Measurements from ENCODE around the gene TBXA2R.
A peak's percentile ranks its signal among the peaks of the same experiment; 100 is the strongest.

Gene TBXA2R

DNA sequence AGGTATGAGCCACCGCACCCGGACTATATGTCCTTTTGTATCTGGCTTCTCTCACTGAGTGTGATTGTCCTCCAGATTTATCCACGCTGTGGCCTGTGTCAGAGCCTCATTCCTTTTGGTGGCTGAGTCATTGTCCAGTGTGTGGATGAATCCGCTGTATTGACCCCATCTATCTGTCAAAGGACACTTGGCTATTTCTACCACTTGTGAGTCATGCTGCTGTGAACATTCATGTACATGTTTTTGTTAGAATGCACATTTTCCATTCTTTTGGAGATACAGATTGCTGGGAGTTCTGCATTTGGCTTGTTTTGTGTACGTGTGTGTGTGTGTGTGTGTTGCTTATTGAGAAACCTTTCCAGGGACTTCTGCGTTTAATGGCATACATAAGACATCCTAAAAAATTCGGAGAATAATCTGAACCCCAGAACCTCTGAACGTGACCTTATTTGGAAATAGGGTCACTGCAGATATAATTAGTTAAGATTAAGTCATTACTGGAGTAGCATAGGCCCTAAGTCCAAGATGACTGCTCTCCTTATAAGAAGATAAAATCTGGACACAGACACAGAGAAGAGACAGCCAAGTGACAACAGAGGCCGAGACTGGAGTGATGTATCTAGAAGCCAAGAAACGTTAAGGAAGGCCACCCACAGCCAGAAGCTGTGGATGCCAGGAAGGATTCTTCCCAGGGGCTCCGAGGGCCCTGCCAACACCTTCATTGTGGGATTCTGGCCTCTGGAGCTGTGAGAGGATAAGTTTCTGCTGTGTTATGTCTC lies 26.3 kb downstream of the TBXA2R start:
- Histone ChIP-seq H3K27ac (ENCODE audit: low read depth, low read length) (no peak overlapping the region), H3K4me1 (ENCODE audit: insufficient read depth, low read length) (peaks cover 12% of the 10 kb centered on the region), H3K9ac (ENCODE audit: low read length) (no peak overlapping the region)

DNA sequence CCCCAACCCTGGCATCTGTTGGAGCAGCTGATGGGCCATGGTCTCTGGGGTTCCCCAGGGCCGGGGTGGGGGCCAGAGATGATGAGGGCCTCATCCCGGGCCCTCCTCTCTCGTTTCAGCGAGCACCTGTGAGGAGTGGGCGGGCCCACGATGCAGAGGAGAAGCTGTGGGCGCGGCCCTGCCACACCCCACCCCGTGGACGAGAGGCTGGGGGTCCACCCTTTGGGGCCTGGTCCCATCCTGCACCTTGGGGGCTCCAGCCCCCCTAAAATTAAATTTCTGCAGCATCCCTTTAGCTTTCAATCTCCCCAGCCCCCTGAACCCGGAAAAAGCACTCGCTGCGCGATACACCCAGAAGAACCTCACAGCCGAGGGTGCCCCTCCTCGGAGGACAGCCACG lies 28.3 kb downstream of the TBXA2R start:
- no peak overlapping the region for H3K27ac ChIP-seq (ENCODE audit: low read depth, low read length)
- H3K4me3 ChIP-seq (ENCODE audit: low read depth in 1 of 2, low read length in 2 of 2): no peak overlapping the region
- no peak overlapping the region for H3K9ac ChIP-seq (ENCODE audit: low read length)
- H3K9me3 ChIP-seq (ENCODE audit: low read length): no peaks in the 10 kb centered on the region
- H3K27me3 ChIP-seq (ENCODE audit: control insufficient read depth in 1 of 2, insufficient read depth in 2 of 2, low read length in 2 of 2): no peaks in the 10 kb centered on the region
- no peaks in the 10 kb centered on the region for H3K36me3 ChIP-seq (ENCODE audit: insufficient read depth, low read length)
- peaks cover 18% of the 10 kb centered on the region for H3K4me1 ChIP-seq (ENCODE audit: insufficient read depth, low read length)

More for the DNA sequence above, 26.3 kb downstream of the TBXA2R start:
- no peak overlapping the region for H3K4me3 ChIP-seq (ENCODE audit: low read depth in 1 of 2, low read length in 2 of 2)
- H3K27me3 ChIP-seq (ENCODE audit: control insufficient read depth in 1 of 2, insufficient read depth in 2 of 2, low read length in 2 of 2): peaks cover 0 to 4% of the 10 kb centered on the region in 2 donors
- H3K9me3 ChIP-seq (ENCODE audit: low read length): no peaks in the 10 kb centered on the region
- H3K36me3 ChIP-seq (ENCODE audit: insufficient read depth, low read length): no peaks in the 10 kb centered on the region

DNA sequence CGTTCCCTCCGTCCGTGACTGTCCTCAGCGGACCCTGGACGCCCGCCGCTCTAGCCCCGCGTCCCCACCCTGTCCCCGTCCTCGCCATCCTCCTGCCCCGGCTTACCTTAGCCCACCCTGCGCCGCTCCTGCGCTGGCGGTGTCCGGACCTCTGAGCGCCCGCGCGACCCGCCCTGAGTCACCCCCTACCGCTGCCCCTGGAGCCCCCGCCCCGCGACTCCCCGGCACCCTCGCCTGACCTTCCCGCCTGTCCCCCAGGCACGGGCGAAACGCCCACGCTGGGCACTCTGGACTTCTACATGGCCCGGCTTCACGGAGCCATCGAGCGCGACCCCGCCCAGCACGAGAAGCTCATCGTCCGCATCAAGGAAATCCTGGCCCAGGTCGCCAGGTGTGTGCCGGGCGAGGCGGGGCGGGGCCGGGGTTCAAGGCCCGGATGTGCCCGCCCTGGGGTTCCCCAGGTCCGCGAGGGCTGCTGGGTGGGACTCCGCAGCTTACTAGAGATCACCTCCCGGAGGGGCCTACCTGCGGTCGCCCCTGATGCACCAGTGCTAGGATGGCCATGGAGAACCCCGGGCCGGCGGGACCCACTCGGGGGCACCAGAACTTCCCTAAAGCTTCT lies 28.8 kb downstream of the TBXA2R start:
- peaks cover 19% of the 10 kb centered on the region for H3K4me1 ChIP-seq (ENCODE audit: insufficient read depth, low read length)
- H3K27ac ChIP-seq (ENCODE audit: low read depth, low read length): no peak overlapping the region
- H3K4me3 ChIP-seq (ENCODE audit: low read depth in 1 of 2, low read length in 2 of 2): no peak overlapping the region
- H3K9me3 ChIP-seq (ENCODE audit: low read length): no peaks in the 10 kb centered on the region
- H3K36me3 ChIP-seq (ENCODE audit: insufficient read depth, low read length): no peaks in the 10 kb centered on the region
- no peaks in the 10 kb centered on the region for H3K27me3 ChIP-seq (ENCODE audit: control insufficient read depth in 1 of 2, insufficient read depth in 2 of 2, low read length in 2 of 2)
- no peak overlapping the region for H3K9ac ChIP-seq (ENCODE audit: low read length)

DNA sequence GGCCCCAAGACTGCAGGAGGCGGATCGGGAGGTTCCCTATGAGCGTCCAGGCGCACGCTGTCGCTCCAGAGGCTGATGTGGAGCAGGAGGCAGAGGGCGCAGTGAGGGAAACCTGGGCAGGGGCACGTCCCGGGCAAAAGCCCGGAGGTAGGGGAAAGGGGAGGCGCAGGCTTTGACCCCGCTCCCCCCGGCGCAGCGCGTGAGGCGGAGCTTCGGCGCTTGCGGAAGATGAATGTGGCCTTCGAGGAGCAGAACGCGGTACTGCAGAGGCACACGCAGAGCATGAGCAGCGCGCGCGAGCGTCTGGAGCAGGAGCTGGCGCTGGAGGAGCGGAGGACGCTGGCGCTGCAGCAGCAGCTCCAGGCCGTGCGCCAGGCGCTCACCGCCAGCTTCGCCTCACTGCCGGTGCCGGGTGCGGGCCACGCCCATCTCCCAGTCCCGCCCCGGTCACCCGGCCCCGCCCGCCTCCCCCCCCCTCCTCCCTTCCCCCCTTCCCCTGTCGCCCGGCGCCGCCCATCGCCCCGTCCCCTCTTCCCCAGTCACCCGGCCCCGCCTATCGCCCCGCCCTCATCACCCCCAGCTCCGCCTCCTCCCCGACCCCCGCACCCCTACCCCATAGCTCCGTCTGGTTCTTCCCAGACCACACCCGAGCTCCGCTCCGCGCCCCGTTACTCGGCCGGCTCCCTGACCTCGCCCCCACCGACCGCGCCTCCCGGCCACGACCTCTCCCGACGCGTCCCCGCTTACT lies 29.8 kb downstream of the TBXA2R start:
- H3K36me3 ChIP-seq (ENCODE audit: insufficient read depth, low read length): no peaks in the 10 kb centered on the region
- peaks cover 25% of the 10 kb centered on the region for H3K4me1 ChIP-seq (ENCODE audit: insufficient read depth, low read length)
- peak overlapping the region; percentile 44 for H3K9ac ChIP-seq (ENCODE audit: low read length)
- no peaks in the 10 kb centered on the region for H3K9me3 ChIP-seq (ENCODE audit: low read length)
- peak overlapping the region; percentile 73 for H3K27ac ChIP-seq (ENCODE audit: low read depth, low read length)
- H3K27me3 ChIP-seq (ENCODE audit: control insufficient read depth in 1 of 2, insufficient read depth in 2 of 2, low read length in 2 of 2): no peaks in the 10 kb centered on the region
- H3K4me3 ChIP-seq (ENCODE audit: low read depth in 1 of 2, low read length in 2 of 2): peak overlapping the region; percentile 14 to 74

DNA sequence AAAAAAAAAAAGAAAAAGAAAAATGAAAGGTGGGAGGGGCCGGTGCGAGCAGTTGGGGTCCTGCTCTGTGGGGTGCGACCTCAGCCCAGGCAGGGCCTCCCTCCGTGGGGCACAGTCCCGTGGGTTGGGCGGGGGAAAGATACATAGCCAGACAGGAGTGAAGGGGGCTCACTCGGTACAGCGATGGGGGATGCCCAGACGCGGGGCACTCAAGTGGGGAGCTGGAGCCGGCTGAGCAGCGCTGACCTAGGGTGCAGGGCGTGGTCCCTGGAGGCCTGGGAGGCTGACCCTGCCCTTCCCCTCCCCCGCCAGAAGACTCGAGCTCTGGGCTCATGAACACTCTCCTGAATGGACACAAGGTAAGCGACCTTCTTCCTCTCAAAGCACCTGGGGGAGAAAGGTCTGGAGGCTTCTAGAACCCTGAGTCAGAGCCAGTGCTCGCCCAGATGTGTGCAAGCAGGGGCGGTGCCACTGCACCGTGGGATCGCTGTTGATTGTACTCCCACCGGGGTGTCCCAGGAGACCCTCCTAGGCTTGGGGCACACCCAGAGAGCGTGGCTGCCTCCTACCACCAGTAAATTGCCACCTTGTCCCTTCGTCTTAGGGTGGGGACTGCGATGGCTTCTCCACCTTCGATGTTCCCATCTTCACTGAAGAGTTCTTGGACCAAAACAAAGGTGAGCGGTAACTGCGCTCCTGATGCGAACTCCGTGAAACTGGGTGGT lies 30.6 kb downstream of the TBXA2R start:
- H3K27me3 ChIP-seq (ENCODE audit: control insufficient read depth in 1 of 2, insufficient read depth in 2 of 2, low read length in 2 of 2): no peaks in the 10 kb centered on the region
- H3K9ac ChIP-seq (ENCODE audit: low read length): peak overlapping the region; percentile 44
- H3K27ac ChIP-seq (ENCODE audit: low read depth, low read length): peak overlapping the region; percentile 73
- no peaks in the 10 kb centered on the region for H3K36me3 ChIP-seq (ENCODE audit: insufficient read depth, low read length)
- peak overlapping the region; percentile 14 to 74 for H3K4me3 ChIP-seq (ENCODE audit: low read depth in 1 of 2, low read length in 2 of 2)
- H3K4me1 ChIP-seq (ENCODE audit: insufficient read depth, low read length): peaks cover 27% of the 10 kb centered on the region
- no peaks in the 10 kb centered on the region for H3K9me3 ChIP-seq (ENCODE audit: low read length)

DNA sequence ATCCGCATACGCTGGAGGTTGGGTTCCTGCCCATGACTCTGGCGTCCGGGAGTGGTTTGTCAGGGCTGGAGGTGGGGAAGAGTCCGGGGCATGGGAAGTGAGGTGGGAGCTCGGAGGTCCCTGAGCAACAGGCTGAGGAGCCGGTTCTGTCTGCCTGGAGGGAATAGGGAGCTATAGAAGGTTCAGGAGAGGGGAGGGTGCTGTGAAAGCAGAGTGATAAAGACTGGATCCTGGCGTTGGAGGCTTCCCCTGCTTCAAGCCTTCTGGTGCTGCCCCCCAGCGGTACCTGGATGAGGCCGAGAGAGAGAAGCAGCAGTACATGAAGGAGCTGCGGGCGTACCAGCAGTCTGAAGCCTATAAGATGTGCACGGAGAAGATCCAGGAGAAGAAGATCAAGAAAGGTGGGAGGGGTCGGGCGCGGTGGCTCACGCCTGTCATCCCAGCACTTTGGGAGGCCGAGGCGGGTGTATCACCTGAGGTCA lies 31.4 kb downstream of the TBXA2R start:
- Histone ChIP-seq H3K9me3 (ENCODE audit: low read length) (no peaks in the 10 kb centered on the region), H3K9ac (ENCODE audit: low read length) (no peak overlapping the region), H3K27ac (ENCODE audit: low read depth, low read length) (no peak overlapping the region), H3K36me3 (ENCODE audit: insufficient read depth, low read length) (no peaks in the 10 kb centered on the region), H3K4me1 (ENCODE audit: insufficient read depth, low read length) (peaks cover 27% of the 10 kb centered on the region), H3K4me3 (ENCODE audit: low read depth in 1 of 2, low read length in 2 of 2) (no peak overlapping the region), H3K27me3 (ENCODE audit: control insufficient read depth in 1 of 2, insufficient read depth in 2 of 2, low read length in 2 of 2) (no peaks in the 10 kb centered on the region)

DNA sequence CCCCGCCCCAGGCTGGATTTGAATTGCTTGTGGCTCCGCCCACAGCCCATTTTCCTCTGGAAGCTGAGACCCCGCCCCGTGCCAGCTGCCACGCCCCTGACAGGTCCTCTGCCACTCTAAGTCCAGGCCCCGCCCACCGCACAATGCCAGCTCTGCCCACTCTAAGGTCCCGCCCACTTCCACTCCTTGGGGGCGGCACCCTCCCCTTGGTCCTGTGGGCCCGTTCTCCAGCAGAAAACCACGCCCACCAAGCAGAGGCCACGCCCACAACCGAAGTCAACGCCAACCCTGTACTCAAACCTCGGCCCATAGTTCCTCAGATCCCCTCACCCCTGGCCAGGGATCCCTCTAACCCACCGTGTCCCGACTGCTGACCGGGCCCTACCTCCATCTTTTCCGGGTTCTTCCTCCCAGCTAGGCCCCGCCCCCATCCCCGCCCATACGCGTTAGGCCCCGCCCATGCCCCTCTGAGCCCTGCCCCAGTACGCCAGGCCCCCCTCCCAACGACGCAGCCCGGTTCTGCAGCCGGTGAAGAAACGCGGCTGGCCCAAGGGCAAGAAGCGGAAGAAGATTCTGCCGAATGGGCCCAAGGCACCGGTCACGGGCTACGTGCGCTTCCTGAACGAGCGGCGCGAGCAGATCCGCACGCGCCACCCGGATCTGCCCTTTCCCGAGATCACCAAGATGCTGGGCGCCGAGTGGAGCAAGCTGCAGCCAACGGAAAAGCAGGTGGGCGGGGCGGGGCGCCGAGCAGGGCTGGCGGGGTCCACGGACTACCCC lies 32.6 kb downstream of the TBXA2R start:
- no peaks in the 10 kb centered on the region for H3K27me3 ChIP-seq (ENCODE audit: control insufficient read depth in 1 of 2, insufficient read depth in 2 of 2, low read length in 2 of 2)
- H3K36me3 ChIP-seq (ENCODE audit: insufficient read depth, low read length): no peaks in the 10 kb centered on the region
- peak overlapping the region; percentile 70 to 83 for H3K4me3 ChIP-seq (ENCODE audit: low read depth in 1 of 2, low read length in 2 of 2)
- H3K9ac ChIP-seq (ENCODE audit: low read length): no peak overlapping the region
- H3K9me3 ChIP-seq (ENCODE audit: low read length): no peaks in the 10 kb centered on the region
- no peak overlapping the region for H3K27ac ChIP-seq (ENCODE audit: low read depth, low read length)
- H3K4me1 ChIP-seq (ENCODE audit: insufficient read depth, low read length): peaks cover 27% of the 10 kb centered on the region

DNA sequence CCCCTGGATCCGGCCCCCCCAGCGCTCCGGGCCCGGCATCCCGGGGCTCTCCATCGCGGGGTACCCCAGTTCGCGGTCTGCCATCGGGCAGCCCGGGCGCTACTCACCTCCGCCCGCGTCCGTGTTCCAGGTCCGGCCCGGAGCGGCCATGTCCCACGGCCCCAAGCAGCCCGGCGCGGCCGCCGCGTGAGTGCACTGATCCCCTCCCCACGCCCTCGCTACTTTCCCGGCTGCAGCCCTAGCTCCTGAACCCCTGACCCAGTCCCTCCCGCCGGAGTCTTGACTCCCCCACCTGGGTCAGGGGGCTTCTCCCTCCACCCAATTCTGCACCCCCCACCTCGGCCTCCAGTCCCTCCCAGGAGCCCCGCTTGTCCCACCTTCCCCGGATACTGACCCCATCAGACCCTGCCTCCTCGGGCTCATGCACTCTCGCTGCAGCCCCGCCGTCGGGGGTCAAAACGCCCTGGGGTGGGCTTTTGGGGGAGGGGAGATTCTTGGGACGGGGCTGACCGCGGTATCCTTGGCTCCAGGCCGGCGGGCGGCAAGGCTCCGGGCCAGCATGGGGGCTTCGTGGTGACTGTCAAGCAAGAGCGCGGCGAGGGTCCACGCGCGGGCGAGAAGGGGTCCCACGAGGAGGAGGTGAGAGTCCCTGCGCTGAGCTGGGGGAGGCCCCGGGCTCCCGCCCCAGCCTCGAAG lies 33.4 kb downstream of the TBXA2R start:
- Histone ChIP-seq H3K4me1 (ENCODE audit: insufficient read depth, low read length) (peaks cover 27% of the 10 kb centered on the region), H3K27ac (ENCODE audit: low read depth, low read length) (peak overlapping the region; percentile 93), H3K9ac (ENCODE audit: low read length) (peak overlapping the region; percentile 21), H3K4me3 (ENCODE audit: low read depth in 1 of 2, low read length in 2 of 2) (peak overlapping the region; percentile 70 to 83), H3K36me3 (ENCODE audit: insufficient read depth, low read length) (no peaks in the 10 kb centered on the region), H3K27me3 (ENCODE audit: control insufficient read depth in 1 of 2, insufficient read depth in 2 of 2, low read length in 2 of 2) (no peaks in the 10 kb centered on the region), H3K9me3 (ENCODE audit: low read length) (no peaks in the 10 kb centered on the region)

DNA sequence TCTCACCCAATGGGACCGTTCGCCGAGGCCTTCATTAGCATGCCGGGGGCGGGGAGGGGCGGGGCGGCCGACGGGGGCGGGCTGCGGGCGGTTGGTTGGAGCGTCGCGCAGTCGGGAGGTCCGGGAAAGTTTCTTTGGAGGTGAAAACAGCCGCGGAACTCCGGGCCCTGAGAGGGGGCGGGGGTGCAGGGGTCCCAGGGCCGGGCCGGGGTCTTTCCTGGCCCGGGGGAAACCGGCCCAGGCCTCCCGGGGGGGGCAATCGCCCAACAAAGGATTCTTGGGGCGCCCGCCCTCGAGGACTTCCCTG lies 33.9 kb downstream of the TBXA2R start, which contains the start of gene HMG20B:
HMG20B (plus strand) TSS at position 90 of the 307 bp plus-strand sequence. CDS start 366 bp downstream, outside the sequence.
- Histone ChIP-seq H3K27me3 (ENCODE audit: control insufficient read depth in 1 of 2, insufficient read depth in 2 of 2, low read length in 2 of 2) (no peaks in the 10 kb centered on the region), H3K36me3 (ENCODE audit: insufficient read depth, low read length) (no peaks in the 10 kb centered on the region), H3K4me3 (ENCODE audit: low read depth in 1 of 2, low read length in 2 of 2) (peak within 1 kb of the TSS; percentile 82 to 83), H3K27ac (ENCODE audit: low read depth, low read length) (peak within 1 kb of the TSS; percentile 93), H3K9ac (ENCODE audit: low read length) (peak within 1 kb of the TSS; percentile 21), H3K9me3 (ENCODE audit: low read length) (no peaks in the 10 kb centered on the region), H3K4me1 (ENCODE audit: insufficient read depth, low read length) (peaks cover 27% of the 10 kb centered on the region)

DNA sequence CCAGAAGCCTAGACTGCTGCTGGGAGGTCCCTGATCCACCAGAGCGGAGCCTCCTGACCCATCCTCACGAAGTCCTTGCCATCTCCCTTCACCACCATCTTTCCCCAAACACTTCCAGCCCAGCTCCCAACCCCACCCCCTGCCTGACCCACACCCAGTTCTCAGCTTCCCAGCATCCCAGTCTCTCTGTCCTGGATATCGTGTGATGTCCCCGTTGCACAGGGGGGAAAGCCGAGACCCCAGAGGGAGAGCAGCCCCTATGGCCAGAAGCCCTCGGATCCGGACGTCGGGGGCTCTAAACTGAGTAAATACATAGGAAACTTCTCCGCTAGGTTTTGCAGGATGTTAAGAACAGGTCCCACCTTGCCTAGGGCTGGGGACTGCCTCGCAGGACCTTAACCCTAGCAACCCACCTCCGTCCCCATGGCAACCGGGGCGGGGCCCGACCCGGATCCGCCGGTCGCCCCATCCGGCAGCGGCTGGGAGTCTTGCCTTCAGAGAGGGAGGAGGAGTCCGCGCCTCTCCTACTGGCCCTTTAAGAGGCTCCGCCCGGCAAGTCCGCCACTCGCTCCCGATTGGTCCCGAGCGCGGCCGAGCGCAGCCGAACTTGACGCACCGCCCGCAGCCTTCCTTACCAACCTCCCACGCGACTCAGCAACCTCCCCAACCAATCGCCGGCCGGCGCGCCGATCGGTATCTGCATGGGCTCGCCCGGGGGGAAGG lies 34.4 kb downstream of the TBXA2R start:
- peak overlapping the region; percentile 63 for H3K27ac ChIP-seq (ENCODE audit: low read depth, low read length)

More for the DNA sequence above, 34.4 kb downstream of the TBXA2R start:
- Histone ChIP-seq H3K9ac (ENCODE audit: low read length) (no peak overlapping the region), H3K27me3 (ENCODE audit: control insufficient read depth in 1 of 2, insufficient read depth in 2 of 2, low read length in 2 of 2) (no peaks in the 10 kb centered on the region), H3K4me1 (ENCODE audit: insufficient read depth, low read length) (peaks cover 27% of the 10 kb centered on the region), H3K36me3 (ENCODE audit: insufficient read depth, low read length) (no peaks in the 10 kb centered on the region), H3K4me3 (ENCODE audit: low read depth in 1 of 2, low read length in 2 of 2) (peak overlapping the region; percentile 45 to 82), H3K9me3 (ENCODE audit: low read length) (no peaks in the 10 kb centered on the region)
